Measurements from ENCODE around the gene PRAC1.

PRAC1 gene

GRCh38 chr17:48746916-48747444 lies 24.7 kb upstream of the PRAC1 start:
- H3K79me2 ChIP-seq (ENCODE audit: low read length) = no peaks in the 10 kb centered on the region
- no peaks in the 10 kb centered on the region for H4K20me1 ChIP-seq (ENCODE audit: insufficient read depth, low read length)
- no peak overlapping the region for H3K4me3 ChIP-seq (ENCODE audit: low read length)
- H3K27me3 ChIP-seq (ENCODE audit: low read depth, low read length) = peaks cover 45% of the 10 kb centered on the region
- H3K4me1 ChIP-seq (ENCODE audit: low read length) = peaks cover 13% of the 10 kb centered on the region
- TF ChIP-seq EZH2phosphoT487 (IDR thresholded peaks at IDR 0.05; ENCODE audit: low read depth) = no peak
- TF ChIP-seq CTCF (IDR thresholded peaks at IDR 0.05; ENCODE audit: low read depth, low read length) = no peak
- H3K4me2 ChIP-seq (ENCODE audit: low read length) = no peak overlapping the region
- no peak overlapping the region for H3K9ac ChIP-seq (ENCODE audit: low read length)
- no peak overlapping the region for H3K27ac ChIP-seq (ENCODE audit: low read length)
- no peak overlapping the region for H2AFZ ChIP-seq (ENCODE audit: low read depth, low read length)
- no peaks in the 10 kb centered on the region for H3K9me3 ChIP-seq (ENCODE audit: insufficient read depth, low read length)
- H3K36me3 ChIP-seq (replicated peaks; ENCODE audit: low read depth, low read length) = no peaks in the 10 kb centered on the region

- peak overlapping the region; percentile 41 for H3K4me2 ChIP-seq (ENCODE audit: low read length)
- H4K20me1 ChIP-seq (ENCODE audit: insufficient read depth, low read length) = no peaks in the 10 kb centered on the region
- H2AFZ ChIP-seq (ENCODE audit: low read depth, low read length) = no peak overlapping the region
These were observed 23.3 kb upstream of the PRAC1 start for GRCh38 chr17:48745381-48746275.

GRCh38 chr17:48740537-48740936 lies 18.2 kb upstream of the PRAC1 start:
- no peaks in the 10 kb centered on the region for H3K36me3 ChIP-seq (replicated peaks; ENCODE audit: low read depth, low read length)
- H3K79me2 ChIP-seq (ENCODE audit: low read length) = no peaks in the 10 kb centered on the region
- H3K9me3 ChIP-seq (ENCODE audit: insufficient read depth, low read length) = no peaks in the 10 kb centered on the region
- TF ChIP-seq EZH2phosphoT487 (IDR thresholded peaks at IDR 0.05; ENCODE audit: low read depth) = no peak
- no peak for TF ChIP-seq CTCF (IDR thresholded peaks at IDR 0.05; ENCODE audit: low read depth, low read length)
- no peak overlapping the region for H3K4me3 ChIP-seq (ENCODE audit: low read length)
- H3K4me2 ChIP-seq (ENCODE audit: low read length) = no peak overlapping the region
- no peak overlapping the region for H3K27ac ChIP-seq (ENCODE audit: low read length)
- H4K20me1 ChIP-seq (ENCODE audit: insufficient read depth, low read length) = no peaks in the 10 kb centered on the region
- no peak overlapping the region for H3K9ac ChIP-seq (ENCODE audit: low read length)
- H3K4me1 ChIP-seq (ENCODE audit: low read length) = peaks cover 6% of the 10 kb centered on the region
- peaks cover 59% of the 10 kb centered on the region for H3K27me3 ChIP-seq (ENCODE audit: low read depth, low read length)
- no peak overlapping the region for H2AFZ ChIP-seq (ENCODE audit: low read depth, low read length)

More at GRCh38 chr17:48745381-48746275, 23.3 kb upstream of the PRAC1 start:
- H3K9me3 ChIP-seq (ENCODE audit: insufficient read depth, low read length) = no peaks in the 10 kb centered on the region
- no peak overlapping the region for H3K27ac ChIP-seq (ENCODE audit: low read length)
- H3K79me2 ChIP-seq (ENCODE audit: low read length) = no peaks in the 10 kb centered on the region
- H3K36me3 ChIP-seq (replicated peaks; ENCODE audit: low read depth, low read length) = no peaks in the 10 kb centered on the region
- TF ChIP-seq EZH2phosphoT487 (IDR thresholded peaks at IDR 0.05; ENCODE audit: low read depth) (no peak), CTCF (IDR thresholded peaks at IDR 0.05; ENCODE audit: low read depth, low read length) (no peak)
- H3K27me3 ChIP-seq (ENCODE audit: low read depth, low read length) = peaks cover 45% of the 10 kb centered on the region
- H3K4me1 ChIP-seq (ENCODE audit: low read length) = peaks cover 13% of the 10 kb centered on the region
- H3K9ac ChIP-seq (ENCODE audit: low read length) = no peak overlapping the region
- H3K4me3 ChIP-seq (ENCODE audit: low read length) = no peak overlapping the region

DNA sequence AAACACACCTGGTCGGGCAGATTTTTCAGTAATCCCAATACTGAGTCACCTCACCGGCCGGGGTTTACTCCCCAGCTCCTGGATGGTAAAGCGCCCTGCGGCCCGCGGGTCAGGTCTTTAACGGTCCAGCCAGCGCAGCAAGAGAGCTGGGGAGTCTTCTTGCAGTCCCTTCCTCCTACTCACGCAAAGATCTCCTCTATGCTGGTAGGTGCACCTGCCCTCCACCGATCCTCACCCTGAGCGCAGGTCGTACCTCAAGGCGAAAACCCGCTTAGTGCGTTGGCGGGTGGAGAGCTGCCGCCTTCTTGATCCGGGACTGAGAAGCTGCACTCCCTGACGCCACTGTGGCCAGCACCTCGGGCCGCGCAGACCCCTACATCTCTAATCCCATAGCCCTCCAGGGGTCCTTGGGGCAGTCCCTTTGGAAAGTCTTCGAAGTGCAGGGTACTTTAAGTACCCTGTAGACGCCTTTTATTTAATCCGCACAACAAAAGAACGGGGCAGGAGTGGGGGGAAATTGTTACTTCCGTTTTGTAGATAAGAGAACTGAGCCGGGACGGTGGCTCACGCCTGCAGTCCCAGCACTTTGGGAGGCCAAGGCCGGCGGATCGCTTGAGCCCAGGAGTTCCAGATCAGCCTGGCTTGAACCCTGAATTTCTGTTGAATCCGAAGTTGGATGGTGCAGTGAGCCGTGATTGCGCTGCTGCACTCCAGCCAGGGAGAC lies 16.6 kb upstream of the PRAC1 start:
- Histone ChIP-seq H3K4me2 (ENCODE audit: low read length) (no peak overlapping the region), H3K27ac (ENCODE audit: low read length) (no peak overlapping the region), H3K9ac (ENCODE audit: low read length) (no peak overlapping the region), H3K27me3 (ENCODE audit: low read depth, low read length) (peaks cover 55% of the 10 kb centered on the region), H3K4me1 (ENCODE audit: low read length) (no peaks in the 10 kb centered on the region), H3K4me3 (ENCODE audit: low read length) (no peak overlapping the region), H4K20me1 (ENCODE audit: insufficient read depth, low read length) (no peaks in the 10 kb centered on the region), H2AFZ (ENCODE audit: low read depth, low read length) (no peak overlapping the region), H3K9me3 (ENCODE audit: insufficient read depth, low read length) (no peaks in the 10 kb centered on the region), H3K79me2 (ENCODE audit: low read length) (no peaks in the 10 kb centered on the region), H3K36me3 (replicated peaks; ENCODE audit: low read depth, low read length) (no peaks in the 10 kb centered on the region)
- no peak for TF ChIP-seq CTCF (IDR thresholded peaks at IDR 0.05; ENCODE audit: low read depth, low read length)
- no peak for TF ChIP-seq EZH2phosphoT487 (IDR thresholded peaks at IDR 0.05; ENCODE audit: low read depth)
